GOT3 (cell line): Measurements from ENCODE around the gene TNN.
"Not testable (repeated sequence)": the region's sequence is repeated elsewhere in the genome, so short reads cannot be mapped to it uniquely, and the experiment has no call there.

ENCODE experiments used
- DNase-seq: peaks from one replicate; lab custom pipeline; 2025; ENCODE audit warnings: mixed read lengths; lab: John Stamatoyannopoulos, UW

Gene TNN, protein sequence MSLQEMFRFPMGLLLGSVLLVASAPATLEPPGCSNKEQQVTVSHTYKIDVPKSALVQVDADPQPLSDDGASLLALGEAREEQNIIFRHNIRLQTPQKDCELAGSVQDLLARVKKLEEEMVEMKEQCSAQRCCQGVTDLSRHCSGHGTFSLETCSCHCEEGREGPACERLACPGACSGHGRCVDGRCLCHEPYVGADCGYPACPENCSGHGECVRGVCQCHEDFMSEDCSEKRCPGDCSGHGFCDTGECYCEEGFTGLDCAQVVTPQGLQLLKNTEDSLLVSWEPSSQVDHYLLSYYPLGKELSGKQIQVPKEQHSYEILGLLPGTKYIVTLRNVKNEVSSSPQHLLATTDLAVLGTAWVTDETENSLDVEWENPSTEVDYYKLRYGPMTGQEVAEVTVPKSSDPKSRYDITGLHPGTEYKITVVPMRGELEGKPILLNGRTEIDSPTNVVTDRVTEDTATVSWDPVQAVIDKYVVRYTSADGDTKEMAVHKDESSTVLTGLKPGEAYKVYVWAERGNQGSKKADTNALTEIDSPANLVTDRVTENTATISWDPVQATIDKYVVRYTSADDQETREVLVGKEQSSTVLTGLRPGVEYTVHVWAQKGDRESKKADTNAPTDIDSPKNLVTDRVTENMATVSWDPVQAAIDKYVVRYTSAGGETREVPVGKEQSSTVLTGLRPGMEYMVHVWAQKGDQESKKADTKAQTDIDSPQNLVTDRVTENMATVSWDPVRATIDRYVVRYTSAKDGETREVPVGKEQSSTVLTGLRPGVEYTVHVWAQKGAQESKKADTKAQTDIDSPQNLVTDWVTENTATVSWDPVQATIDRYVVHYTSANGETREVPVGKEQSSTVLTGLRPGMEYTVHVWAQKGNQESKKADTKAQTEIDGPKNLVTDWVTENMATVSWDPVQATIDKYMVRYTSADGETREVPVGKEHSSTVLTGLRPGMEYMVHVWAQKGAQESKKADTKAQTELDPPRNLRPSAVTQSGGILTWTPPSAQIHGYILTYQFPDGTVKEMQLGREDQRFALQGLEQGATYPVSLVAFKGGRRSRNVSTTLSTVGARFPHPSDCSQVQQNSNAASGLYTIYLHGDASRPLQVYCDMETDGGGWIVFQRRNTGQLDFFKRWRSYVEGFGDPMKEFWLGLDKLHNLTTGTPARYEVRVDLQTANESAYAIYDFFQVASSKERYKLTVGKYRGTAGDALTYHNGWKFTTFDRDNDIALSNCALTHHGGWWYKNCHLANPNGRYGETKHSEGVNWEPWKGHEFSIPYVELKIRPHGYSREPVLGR (N-terminal part only)

DNA sequence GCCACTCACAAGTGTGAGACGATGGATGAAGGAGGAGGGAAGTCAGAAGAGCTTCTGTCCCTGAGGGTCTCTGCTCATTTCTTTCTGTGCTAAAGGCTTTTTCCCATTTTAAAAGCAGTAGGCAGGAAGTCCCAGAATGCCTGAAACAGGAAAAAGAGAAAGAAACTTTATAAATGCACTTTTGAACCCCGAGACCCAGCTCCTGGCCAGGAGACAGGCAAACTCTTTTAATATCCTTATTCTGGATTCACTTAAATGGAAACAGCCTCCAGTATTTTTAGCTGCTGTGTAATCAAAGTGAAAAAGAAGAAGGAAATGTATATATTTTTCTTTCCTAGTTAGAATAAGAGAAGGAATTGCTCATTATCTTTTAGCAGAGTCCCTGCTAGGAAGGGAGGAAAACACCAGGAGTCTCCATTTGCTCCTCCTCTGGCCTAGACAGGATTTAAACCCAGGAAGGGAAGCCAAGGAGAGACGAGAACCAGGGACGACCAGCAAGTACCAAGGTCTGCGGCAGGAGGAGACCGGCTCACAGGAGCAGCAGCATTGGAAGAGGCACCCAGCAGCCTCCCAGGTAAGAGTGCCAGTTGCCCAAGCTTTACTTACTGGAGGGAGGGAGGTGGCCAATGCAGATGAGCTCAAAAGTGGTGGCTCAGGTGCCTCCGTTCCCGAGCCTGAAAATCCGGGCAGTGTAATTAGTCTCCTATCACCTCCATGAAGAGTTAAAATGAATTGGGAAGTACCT, at the start of gene TNN:
Gene TNN, plus strand, starts transcription at position 472 of the 745 bp plus-strand sequence. CDS start 9,586 bp downstream, outside the sequence.
- DNase-seq = no peak

DNA sequence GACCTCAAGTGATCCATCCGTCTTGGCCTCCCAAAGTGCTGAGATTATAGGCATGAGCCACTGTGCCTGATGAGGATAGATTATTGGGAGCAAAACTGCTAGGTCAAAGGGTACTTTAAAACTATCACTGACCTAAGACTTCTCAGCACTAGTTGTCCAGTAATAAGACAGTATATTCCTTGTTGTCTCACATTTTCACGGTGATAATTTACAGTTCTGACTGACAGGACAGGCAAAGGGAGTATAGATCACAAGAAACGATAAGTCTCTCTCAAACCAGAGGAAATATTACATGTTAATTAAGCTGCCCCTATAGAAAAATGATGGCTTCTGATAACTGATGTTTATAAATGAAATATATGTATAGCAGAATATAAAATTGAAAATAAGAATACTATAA, 48.1 kb upstream of the TNN start:
- DNase-seq = no peak

DNA sequence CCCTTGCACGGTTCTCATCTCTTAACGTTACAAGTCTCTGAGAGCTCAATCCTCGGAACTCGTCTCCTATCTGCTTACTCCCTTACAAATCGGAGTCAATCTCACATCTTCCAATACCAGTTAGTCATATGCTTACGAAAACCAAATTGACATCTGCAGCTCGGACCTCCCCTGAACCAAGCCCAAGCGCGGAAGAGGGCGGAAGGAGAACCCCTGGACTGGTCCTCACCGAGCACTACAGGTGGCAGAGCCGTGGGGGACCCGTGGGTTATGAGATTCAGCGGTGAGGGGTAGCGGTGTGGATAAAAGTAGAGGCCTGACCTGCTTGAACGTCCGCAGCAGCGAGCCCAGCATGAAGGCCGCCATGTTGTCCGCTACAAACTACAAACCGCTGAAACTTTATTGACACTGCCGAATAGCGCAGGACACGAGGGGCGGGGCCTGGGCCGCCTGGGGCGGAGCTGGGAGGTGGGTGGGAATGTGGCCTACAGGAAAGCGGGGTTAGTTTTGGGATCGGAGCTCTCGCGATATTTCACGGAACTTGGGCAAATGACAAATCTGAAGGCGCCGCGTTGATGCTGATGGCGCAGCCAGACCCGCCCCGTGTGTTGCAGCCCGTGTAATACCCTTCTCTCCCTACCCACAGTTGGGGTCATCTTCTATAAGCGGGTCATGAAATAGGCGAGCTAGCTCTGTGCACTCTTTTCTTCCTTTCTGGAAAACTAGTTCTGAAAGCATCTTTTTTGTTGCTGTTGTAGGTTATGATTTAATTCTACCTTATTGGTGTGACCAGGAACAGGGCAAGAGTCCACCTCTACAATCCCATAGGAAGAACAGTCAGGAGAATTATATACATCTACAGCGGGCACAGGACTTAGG, 44.4 kb upstream of the TNN start, which contains the start of gene MRPS14:
Gene MRPS14, minus strand, starts transcription at position 383 of the 879 bp plus-strand sequence. Its CDS starts 17 bp downstream, at position 366.
- DNase-seq = peak; percentile 98

DNA sequence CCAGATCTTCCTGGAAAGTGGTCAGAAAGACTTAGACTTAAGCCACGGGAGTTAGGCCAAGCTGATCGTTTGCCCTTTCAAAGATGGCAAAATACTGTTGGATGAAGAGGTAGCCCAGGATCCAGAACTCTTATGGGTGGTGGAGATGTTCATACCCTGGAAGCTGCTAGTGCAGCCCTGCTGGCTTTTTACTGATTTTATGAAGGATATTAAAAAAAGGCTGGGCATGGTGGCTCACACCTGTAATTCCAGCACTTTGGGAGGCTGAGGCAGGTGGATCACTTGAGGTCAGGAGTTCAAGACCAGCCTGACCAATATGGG, 43.8 kb upstream of the TNN start:
- DNase-seq = not testable (repeated sequence)

DNA sequence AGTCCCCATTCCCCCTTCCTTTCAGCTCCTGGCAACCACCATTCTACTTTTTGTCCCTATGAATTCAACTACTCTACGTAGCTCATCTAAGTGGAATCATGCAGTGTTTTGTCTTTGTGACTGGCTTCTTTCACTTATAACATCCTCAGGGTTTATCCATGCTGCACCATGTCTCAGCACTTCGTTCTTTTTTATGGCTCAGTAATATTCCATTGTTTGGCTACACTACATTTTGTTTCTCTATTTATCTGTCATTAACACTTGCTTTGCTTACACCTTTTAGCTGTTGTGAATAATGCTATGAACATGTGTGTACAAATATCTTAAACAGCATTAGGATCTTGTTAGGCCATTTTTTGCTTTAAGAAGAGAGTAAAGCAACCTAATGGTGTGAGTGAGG, 42.9 kb upstream of the TNN start:
- DNase-seq = no peak

DNA sequence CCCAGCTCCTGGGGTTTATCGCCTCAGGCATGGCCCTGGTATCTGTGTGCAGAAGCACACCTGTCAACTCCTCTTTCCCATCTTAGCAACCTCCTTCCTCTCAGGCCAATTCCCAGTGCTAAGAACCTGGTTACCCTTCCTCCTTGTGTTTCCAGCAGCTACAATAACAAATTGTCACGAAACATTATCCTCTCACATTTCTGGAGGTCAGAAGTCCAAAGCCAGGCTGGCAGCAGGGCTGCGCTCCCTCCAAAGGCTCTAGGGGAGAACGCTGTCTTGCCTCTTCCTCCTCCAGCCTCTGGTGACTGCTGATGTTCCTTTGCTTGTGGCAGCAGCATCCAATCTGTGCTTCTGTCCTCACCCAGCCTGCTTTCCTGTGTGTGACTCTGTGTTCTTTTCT, 33.7 kb upstream of the TNN start:
- no peak for DNase-seq

DNA sequence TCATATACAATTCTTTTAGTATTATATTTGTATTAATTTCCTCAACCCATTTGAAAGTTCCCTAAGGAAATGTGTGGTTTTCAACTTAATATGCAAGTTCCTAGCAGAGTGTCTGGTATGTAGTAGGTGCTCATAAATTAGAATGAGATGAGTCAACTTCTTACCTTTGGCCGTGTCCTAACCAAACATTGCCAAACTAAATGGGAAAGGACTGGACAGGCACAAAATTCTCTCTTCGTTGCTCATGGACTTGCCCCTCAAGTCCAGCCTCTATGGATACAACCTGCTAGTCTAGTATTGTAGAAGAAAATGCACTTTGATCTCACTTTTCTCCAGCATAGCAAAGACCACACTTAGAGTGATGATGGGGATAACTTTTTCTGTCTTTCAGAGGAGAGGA, 32.9 kb upstream of the TNN start:
- no peak for DNase-seq

DNA sequence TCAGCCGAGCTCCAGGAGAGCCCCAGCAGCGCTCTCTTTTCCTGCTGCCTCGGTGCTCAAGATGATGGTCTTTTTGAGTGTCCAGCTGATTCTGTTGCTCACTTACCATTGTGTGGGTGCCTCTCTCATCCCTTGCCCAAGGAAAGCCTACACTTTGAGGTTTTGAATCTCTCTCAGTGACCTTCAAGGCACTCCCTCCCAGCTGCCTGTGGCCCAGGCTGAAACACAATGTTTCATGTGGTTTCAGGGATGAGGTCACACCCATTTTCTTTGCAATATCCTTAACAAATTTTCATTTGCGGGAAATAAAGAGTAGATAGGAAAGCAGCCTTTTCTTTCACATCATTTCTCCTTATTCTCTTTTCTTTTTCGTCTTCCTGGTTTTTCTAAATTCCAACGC, 31.8 kb upstream of the TNN start:
- no peak for DNase-seq

DNA sequence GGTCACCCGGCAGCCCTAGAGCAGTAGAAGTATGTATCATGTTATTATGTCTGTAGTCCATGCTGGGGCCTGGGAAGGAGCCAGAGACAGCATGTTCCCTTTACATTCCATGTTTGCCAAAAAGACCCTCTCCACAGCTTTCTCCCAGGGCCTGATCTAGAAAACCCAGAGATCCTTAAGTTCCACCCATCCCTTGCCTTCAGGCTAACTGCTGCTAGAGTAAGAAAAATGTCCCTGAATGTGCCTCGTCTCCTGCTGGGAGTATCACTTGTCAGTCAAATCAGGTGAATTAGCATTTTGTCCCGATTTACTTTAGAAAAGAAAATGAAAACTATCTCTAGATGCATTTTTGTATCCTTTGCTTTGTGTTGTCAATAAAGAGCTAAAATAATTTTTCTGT, 31.2 kb upstream of the TNN start:
- DNase-seq = no peak

DNA sequence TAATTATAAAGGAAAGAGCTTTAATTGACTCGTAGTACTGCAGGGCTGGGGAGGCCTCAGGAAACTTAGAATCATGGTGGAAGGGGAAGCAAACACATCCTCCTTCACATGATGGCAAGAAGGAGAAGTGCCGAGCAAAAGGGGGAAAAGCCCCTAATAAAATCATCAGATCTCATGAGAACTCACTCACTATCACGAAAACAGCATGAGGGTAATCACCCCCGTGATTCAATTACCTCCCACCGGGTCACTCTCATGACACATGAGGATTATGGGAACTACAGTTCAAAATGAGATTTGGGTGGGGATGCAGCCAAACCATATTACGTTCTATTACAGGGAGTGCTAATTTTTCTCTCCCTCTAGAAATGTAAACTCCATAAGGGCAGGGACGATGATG, 30.2 kb upstream of the TNN start:
- no peak for DNase-seq

DNA sequence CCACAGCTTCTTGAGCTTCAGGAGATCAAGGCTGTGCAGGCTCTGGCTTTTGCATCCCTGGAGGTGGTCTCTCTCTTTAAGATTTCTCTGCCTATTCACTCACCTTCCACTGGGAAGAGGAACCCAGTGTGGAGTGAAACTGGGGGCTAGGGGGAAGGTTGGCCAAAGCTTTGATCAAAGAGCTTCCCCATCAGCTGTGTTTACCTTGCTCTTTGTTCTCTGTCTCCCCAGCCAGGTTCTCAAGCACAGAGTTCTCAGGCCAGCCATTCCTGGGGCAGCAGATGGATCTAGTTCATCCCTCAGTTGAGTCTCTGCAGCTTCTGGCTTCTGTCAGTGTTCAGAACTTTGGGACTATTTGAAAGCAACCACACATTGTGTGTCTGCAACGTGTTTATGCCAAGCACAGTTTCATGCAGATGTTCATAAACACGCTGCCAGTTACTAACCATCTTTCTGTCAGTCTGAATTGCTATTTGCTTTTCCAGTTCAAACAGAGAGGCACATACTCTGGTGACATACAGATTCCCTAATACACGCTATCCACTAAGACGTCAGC, 27.2 kb upstream of the TNN start:
- DNase-seq = no peak

DNA sequence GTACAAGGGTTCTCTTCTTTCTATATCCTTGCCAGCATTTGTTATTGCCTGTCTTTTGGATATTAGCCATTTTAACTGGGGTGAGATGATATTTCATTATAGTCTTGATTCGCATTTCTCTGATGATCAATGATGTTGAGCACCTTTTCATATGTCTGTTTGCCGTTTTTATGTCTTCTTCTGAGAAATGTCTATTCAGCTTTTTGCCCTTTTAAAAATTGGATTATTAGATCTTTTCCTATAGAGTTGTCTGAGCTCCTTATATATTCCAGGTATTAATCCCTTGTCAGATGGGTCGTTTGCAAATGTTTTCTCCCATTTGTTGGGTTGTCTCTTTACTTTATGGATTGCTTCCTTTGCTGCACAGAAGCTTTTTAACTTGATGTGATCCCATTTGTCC, 25.0 kb upstream of the TNN start:
- DNase-seq = no peak

DNA sequence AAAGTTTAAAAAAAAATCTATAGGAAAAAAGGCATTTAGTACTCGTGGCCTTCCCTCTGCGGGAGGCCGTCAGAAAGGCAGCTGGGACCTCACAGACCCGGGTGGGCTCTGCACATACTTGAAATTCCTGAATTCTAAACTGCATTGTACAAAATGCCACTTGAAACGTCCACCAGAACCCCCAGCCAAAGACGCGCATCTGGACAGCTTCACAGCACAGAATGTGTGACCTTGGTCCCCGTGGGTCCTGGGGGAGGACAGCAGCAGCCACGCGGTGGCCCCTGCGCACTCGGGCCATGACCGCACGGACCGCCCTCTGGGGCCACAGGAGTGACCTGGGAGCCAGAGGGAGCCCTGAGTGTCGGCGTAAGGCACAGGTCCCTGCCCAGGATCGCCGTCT, 23.8 kb upstream of the TNN start:
- DNase-seq = no peak

DNA sequence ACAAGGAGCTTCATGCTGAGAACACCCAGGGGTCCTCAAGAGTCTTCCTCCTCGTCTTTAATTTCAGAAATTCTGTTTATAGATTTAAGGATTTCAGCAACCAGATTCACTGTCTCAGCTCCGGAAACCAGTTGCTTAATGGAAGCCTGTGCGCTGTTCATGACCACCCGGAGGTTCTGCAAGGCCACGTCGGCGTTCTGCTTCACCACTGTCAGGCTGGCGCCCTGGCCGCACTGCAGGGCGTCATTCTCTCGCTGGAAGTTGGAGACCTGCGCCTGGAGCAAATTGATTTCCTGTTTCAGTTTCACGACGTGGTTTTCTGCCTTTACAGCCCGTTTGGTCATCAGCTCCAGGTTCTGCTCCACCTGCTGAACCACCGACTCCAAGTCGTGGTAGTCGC, 23.0 kb upstream of the TNN start:
- not testable (repeated sequence) for DNase-seq

DNA sequence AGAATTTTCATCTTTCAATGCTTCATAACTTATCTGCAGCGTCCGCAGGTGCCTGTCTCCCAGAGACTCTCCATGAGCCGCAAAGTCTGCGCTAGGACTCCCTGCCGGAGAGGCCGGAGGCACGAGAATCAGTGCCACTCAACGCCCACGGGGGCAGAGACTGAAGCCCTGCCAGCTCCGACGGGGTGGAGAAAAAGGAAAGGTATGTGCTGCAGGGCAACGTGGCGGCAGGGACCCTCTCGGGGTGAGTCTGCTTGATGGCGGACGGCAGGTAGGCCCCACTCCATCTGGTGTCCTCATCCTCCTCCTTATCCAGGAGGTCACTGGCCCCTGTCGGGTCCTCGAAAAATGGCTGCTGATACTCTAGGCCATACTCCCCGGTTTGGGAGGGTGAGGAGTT, 22.5 kb upstream of the TNN start:
- DNase-seq = no peak

DNA sequence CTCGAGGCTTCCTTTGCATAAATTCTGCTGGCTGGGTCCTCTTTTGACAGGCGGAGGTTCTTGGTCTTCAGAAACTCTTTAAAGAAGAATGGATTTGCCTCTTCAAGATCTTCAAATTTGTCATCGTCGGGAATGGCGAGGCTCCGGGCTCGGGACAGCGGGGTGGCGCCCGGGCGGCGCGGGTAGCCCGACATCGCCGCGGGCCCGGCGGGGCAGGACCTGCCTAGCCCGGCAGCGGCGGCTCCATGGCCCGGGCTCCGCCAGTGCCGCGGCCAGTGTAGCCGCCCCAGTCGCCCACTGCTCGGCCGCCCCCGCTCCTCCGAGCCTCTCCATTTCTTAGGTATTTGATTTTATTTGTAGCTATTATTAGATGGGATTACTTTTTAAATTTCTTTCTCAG, 22.1 kb upstream of the TNN start:
- DNase-seq = no peak

DNA sequence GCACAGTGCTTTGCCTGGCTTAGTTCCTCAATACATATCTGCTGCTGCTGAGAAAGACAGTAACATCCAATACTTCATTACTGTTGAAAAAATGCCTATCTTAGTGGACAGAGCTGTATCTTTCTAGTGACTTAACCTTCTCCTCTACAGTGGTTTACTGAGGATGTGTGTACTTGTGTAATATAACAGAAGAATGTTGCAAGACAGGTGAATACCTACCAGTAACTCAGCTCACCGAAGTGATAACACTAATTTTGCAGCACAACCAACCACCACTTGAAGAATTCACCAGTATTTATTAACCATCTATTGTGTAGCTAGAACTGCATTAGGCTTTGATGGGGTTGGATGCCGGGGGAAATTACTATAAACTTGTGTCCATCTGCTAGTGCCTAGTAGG, 16.6 kb upstream of the TNN start:
- DNase-seq = no peak

DNA sequence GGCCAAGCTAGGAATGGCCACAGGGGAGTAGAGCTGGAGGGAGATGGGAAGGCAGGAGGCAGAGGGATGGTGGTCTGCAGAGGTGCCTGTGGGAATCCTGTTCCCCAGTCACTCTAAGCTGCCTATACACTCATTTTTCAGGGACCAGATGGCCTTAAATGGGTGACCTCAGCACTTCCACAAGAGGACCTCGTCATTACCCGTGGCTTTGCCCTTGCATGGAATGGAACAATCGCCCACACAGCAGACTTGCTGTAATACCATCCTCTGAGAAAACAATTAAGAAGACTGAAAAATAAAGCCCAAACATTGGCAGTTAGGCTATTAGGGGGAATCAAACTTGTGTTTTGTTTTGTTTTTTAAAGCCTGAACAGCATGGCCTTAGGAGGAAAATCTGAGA, 12.9 kb upstream of the TNN start:
- no peak for DNase-seq

DNA sequence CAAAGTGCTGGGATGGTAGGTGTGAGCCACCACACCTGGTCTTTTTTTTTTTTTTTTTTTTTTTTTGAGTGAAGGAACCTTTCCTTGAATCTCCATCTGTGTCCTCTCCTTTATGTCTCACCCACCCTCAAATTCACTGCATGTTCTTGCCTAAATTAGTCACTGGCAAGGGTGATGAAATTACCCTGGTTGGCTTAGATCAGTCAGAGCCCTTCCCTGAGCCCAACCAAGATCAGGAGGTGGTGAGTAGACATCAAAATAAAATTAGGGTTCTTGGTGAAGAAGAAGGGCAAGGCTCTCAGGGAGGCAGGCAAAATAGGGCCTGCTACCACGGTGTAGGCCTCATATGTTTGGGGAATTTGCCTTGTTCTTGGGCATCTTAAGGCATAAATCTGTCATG, 5.3 kb upstream of the TNN start:
- no peak for DNase-seq

DNA sequence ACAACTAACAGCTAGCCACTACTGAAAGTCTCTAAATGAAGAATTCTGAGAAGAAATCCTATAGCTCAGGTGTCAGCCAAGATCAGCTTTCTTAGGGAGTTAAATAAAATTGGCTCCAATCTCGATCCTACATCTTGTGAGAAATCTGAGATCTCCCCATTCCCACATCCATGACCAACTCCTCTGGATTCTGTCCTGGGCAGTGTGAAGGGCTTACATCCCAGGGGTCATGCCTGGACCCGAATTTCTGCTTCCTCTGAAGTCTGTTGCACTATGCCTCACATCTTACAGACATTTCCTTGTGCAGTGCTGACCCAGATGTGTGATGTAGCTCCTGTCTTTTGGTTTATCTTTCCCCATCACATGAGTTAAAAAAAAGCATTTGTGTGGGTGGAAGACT, 4.8 kb upstream of the TNN start:
- DNase-seq = no peak
